HG03280 (cell line): Measurements from ENCODE around the gene GFOD1.
"Not testable (repeated sequence)": the region's sequence is repeated elsewhere in the genome, so short reads cannot be mapped to it uniquely, and the experiment has no call there.

Experiments
- ATAC-seq: cut with Tn5 transposase; IDR thresholded peaks from one replicate; pipeline ENCODE4 v1.9.1; 2021; ENCODE audit warnings: mild to moderate bottlenecking, moderate library complexity; ENCODE audit not compliant: unreplicated experiment

GFOD1 gene

GRCh38 chr6:13445005-13445743 is 42.2 kb downstream of the GFOD1 start:
- no peak for ATAC-seq

GRCh38 chr6:13444604-13445003 is 42.8 kb downstream of the GFOD1 start:
- ATAC-seq, result no peak

- not testable (repeated sequence) for ATAC-seq
These were observed 43.4 kb downstream of the GFOD1 start for GRCh38 chr6:13443978-13444377.

GRCh38 chr6:13441778-13442177 is 45.6 kb downstream of the GFOD1 start:
- ATAC-seq, result no peak

GRCh38 chr6:13439644-13440043 is 47.8 kb downstream of the GFOD1 start:
- ATAC-seq, result no peak

GRCh38 chr6:13438126-13438525 is 49.3 kb downstream of the GFOD1 start:
- no peak for ATAC-seq

- ATAC-seq, result no peak
These were observed 50.0 kb downstream of the GFOD1 start for GRCh38 chr6:13437218-13437996.

GRCh38 chr6:13436399-13437217 is 50.8 kb downstream of the GFOD1 start:
- ATAC-seq, result no peak

GRCh38 chr6:13435477-13436246 is 51.7 kb downstream of the GFOD1 start:
- ATAC-seq, result no peak

GRCh38 chr6:13434777-13435176 is 52.6 kb downstream of the GFOD1 start:
- ATAC-seq, result no peak

GRCh38 chr6:13434135-13434775 is 53.1 kb downstream of the GFOD1 start:
- not testable (repeated sequence) for ATAC-seq

GRCh38 chr6:13433709-13434121 is 53.7 kb downstream of the GFOD1 start:
- no peak for ATAC-seq

- ATAC-seq, result no peak
These were observed 54.7 kb downstream of the GFOD1 start for GRCh38 chr6:13432526-13433184.

GRCh38 chr6:13431861-13432465 is 55.4 kb downstream of the GFOD1 start:
- ATAC-seq, result no peak

- no peak for ATAC-seq
These were observed 56.2 kb downstream of the GFOD1 start for GRCh38 chr6:13431059-13431656.

- ATAC-seq, result no peak
These were observed 58.0 kb downstream of the GFOD1 start for GRCh38 chr6:13429406-13429753.

GRCh38 chr6:13428583-13429405 is 58.6 kb downstream of the GFOD1 start:
- peak; percentile 20 for ATAC-seq
